Kidney epithelial cell (primary cell): Measurements from ENCODE around the gene CD164. TPM values are rescaled to one million over a fixed set of nuclear protein-coding genes. Genes with fewer than 3 reads are reported as not detected.

Source experiments
- DNase-seq: peaks from one replicate; pipeline ENCODE4 v3.0.0-alpha.2; 2010; ENCODE audit warnings: low read depth
- H3K27me3 ChIP-seq: 2 replicates; pipeline ENCODE4 v1.6.0; 2011; ENCODE audit warnings: low read length; ENCODE audit not compliant: control insufficient read depth, insufficient read depth
- H3K36me3 ChIP-seq: 2 replicates; pipeline ENCODE4 v1.5.1; 2011; ENCODE audit warnings: low read length; ENCODE audit not compliant: control insufficient read depth, insufficient read depth
- H3K4me3 ChIP-seq: 2 replicates; pipeline ENCODE4 v1.5.1; 2011; ENCODE audit warnings: low read depth, mild to moderate bottlenecking, control low read depth, low read length
- CTCF ChIP-seq: IDR thresholded peaks from 2 replicates; pipeline ENCODE4 v1.5.1; 2011; ENCODE audit warnings: mild to moderate bottlenecking, moderate library complexity, low read length, control low read depth, inconsistent platforms; ENCODE audit not compliant: insufficient read depth, poor library complexity, severe bottlenecking
- total RNA-seq: library from RNA; depleted of rRNA; stranded (reverse); fragments of >200 nt; gene quantifications from 2 replicates; pipeline ENCODE4 v1.2.3, GENCODE V29; 2015

The CD164 gene
- total RNA-seq, 1 donor from 2014 or later, result 155 TPM

- no peak overlapping the region for H3K4me3 ChIP-seq
- H3K27me3 ChIP-seq, result no peaks in the 10 kb centered on the region
- no peak for DNase-seq
- no peak for TF ChIP-seq CTCF
- H3K36me3 ChIP-seq, result no peaks in the 10 kb centered on the region
Measured at GRCh38 chr6:109417646-109418045, 35.4 kb upstream of the CD164 start.

- H3K36me3 ChIP-seq, result no peaks in the 10 kb centered on the region
- no peak for DNase-seq
- no peak overlapping the region for H3K4me3 ChIP-seq
- H3K27me3 ChIP-seq, result no peaks in the 10 kb centered on the region
- TF ChIP-seq CTCF, result no peak
Measured at GRCh38 chr6:109411034-109411433, 28.8 kb upstream of the CD164 start.

- no peak for DNase-seq
- Histone ChIP-seq H3K36me3 (no peaks in the 10 kb centered on the region), H3K4me3 (no peak overlapping the region), H3K27me3 (no peaks in the 10 kb centered on the region)
- TF ChIP-seq CTCF, result no peak
Measured at GRCh38 chr6:109406196-109406595, 23.9 kb upstream of the CD164 start.

GRCh38 chr6:109397020-109397419 lies 14.8 kb upstream of the CD164 start:
- no peaks in the 10 kb centered on the region for H3K27me3 ChIP-seq
- DNase-seq, result no peak
- no peak for TF ChIP-seq CTCF
- H3K36me3 ChIP-seq, result no peaks in the 10 kb centered on the region
- no peak overlapping the region for H3K4me3 ChIP-seq

- no peak for TF ChIP-seq CTCF
- no peak overlapping the region for H3K4me3 ChIP-seq
- no peaks in the 10 kb centered on the region for H3K27me3 ChIP-seq
- DNase-seq, result no peak
- no peaks in the 10 kb centered on the region for H3K36me3 ChIP-seq
Measured at GRCh38 chr6:109396046-109396718, 13.9 kb upstream of the CD164 start.

- Histone ChIP-seq H3K36me3 (no peaks in the 10 kb centered on the region), H3K27me3 (no peaks in the 10 kb centered on the region), H3K4me3 (no peak overlapping the region)
- DNase-seq, result no peak
- TF ChIP-seq CTCF, result no peak
Measured at GRCh38 chr6:109393886-109394281, 11.6 kb upstream of the CD164 start.
